ENCODE measurements around the gene KRT78.

KRT78 gene

DNA sequence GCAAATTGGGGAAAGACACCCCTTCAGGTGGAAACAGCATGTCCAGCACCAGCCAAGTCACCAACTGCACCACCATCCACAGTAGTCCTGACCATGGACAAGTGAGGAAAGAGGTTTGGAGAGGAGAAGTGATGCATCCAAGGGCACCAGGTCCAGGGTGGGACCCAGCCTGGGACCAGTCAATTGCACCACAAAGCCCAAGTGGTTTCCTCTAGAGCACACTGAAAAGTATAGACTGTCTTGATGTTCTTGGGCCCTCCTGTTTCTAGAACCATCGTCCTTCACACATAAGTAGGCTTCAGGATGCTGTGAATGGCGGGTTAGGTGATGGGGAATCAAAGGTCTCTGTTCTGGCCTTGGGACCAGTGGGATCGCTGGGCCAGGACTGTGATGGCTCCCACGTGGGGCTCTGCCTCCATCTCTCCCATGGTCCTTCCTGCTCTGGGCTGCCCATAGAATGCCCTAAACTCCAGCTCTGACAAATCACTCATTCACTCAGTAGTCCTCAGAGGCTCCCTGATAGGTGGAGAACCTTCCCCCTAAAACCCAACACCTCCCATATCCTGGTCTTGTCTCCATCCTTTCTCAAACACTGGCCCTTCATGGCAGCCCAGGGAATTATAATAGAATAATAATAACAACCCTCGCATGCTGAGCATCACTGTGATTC lies 23.9 kb downstream of the KRT78 start:
- DNase-seq (ENCODE audit: low read depth in 2 of 2), result no peak

GRCh38 chr12:52823761-52824450 lies 24.9 kb downstream of the KRT78 start:
- DNase-seq (ENCODE audit: low read depth in 2 of 2), result no peak

GRCh38 chr12:52822771-52823510 lies 25.9 kb downstream of the KRT78 start:
- DNase-seq (ENCODE audit: low read depth in 2 of 2), result no peak

- no peak for DNase-seq (ENCODE audit: low read depth in 2 of 2)
Observed at GRCh38 chr12:52821826-52822660, 26.8 kb downstream of the KRT78 start.

DNA sequence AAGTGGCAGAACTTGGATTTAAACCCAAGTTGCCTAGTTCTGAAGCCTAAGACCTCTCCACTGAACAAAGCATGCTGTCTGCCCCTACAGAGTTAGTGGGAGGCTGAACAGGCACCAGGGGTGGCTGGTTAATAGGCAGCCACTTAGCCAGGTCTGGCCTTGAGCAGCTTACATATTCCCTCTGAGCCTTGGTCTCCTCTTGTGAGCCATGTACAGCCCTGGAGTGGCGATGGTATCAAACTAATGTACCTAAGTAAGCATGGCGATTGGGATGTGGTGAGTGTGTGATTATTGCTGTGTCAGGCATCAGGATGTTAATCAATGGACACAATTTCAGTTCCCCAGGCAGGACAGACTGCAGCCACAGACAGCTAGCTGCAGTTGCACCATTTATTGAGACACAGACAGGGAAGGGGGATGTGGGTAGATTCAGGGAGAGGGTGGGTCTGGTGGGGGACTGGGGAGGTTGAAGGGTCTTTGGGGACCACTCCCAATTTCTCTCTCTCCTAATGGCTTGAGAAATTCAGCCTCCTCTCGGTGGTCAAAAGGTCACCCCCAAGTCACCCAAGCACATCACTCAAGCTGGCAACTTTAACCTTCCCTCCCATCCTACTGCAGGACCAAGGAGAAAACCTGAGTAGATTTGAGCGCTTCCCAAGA lies 27.6 kb downstream of the KRT78 start:
- no peak for DNase-seq (ENCODE audit: low read depth in 2 of 2)

DNA sequence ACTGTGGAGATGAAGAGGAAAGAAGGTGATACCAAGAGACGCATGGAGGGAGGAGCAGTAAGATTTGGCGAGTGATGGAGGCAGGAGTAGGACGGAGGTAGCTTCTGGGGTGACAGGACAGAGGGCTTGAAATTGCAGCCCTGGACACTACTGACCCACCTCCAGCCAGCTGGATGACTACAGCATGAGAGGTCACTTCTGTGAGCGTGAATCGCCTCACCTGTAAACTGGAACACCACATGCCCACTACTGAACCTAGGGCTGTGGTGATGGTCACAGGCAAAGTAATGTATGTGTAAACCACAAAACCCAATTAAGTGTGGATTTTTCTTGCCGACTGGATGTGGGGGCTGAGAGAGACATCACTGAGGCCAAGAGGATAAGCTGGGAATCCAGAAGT lies 28.3 kb downstream of the KRT78 start:
- no peak for DNase-seq (ENCODE audit: low read depth in 2 of 2)

- DNase-seq (ENCODE audit: low read depth in 2 of 2), result no peak
Observed at GRCh38 chr12:52819731-52820510, 28.9 kb downstream of the KRT78 start.

- DNase-seq (ENCODE audit: low read depth in 2 of 2), result no peak
Observed at GRCh38 chr12:52818887-52819420, 29.8 kb downstream of the KRT78 start.

GRCh38 chr12:52818388-52818787 lies 30.4 kb downstream of the KRT78 start:
- no peak for DNase-seq (ENCODE audit: low read depth in 2 of 2)

- DNase-seq (ENCODE audit: low read depth in 2 of 2), result no peak
Observed at GRCh38 chr12:52817699-52818238, 31.0 kb downstream of the KRT78 start.

- no peak for DNase-seq (ENCODE audit: low read depth in 2 of 2)
Observed at GRCh38 chr12:52817003-52817698, 31.6 kb downstream of the KRT78 start.

GRCh38 chr12:52815676-52816588 lies 32.9 kb downstream of the KRT78 start:
- no peak for DNase-seq (ENCODE audit: low read depth in 2 of 2)

DNA sequence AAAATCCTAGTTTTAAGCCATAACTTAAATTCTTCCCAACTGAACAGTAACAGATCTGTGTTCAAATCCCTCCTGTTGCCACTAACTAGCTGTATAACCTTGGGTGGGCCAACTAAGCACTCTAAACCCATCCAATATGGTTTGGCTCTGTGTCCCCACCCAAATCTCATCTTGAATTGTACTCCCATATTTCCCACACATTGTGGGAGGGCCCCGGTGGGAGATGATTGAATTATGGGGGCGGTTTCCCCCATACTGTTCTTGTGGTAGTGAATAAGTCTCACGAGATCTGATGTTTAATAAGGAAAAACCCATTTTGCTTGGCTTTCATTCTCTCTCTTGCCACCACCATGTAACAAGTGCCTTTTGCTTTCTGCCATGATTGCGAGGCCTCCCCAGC lies 33.6 kb downstream of the KRT78 start:
- no peak for DNase-seq (ENCODE audit: low read depth in 2 of 2)

DNA sequence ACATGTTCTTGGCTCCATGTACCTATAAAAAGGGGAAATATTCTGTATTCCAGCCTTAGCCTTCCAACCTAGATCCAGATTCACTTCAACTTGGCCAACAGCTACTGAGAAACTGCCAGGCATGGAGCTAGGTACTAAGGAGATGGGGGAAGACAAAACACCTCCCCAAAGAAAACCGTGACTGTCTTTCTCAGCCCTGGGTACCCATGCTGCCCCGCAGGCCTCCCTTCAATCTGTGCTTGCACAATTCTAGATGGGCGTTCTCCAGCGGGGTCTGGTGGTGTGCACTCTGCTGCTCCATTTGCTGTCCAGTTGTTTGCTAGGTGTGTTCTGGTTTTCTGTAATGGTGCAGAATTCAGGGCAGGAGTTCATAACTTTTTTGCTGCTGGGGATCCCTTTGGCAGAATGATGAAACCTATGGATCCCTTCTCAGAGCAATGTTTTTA lies 34.1 kb downstream of the KRT78 start:
- no peak for DNase-seq (ENCODE audit: low read depth in 2 of 2)

DNA sequence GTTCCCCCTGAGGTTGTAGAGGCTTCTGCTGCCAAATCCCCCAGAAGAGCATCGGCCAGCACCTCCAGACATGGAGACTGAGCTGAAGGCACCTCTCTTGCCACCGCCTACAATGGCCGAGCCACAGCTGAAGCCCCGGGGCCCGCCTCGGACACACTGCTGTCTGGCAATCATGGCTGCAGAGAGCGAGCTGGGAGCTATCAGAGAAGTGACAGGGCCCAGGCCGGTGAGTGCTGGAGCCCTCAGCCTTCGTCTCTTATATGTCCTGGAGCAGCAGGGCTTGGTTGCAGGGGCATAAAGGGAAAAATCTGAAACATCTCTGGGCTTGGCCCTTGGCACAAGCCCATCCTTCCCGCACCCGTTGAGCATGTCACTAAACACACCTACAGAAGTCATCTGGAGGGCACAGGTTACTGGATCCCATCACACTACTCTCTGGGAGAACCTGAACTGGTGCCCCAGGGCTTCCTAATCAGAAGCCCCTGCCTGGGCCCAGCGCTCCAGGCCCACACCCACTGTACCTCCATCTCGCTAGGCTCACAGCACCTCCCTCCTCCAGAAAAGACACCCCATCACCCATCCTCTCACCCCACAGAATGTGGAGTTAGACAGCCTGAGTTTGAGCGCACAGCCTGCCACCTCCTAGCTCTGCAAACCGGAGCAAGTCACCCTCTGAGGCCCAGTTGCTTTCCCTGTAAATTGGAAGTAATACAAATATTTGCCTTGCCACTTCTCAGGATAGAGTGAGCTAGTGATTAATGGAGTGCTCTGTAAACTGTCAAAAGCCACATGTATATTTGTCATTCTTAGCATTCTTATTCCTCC lies 34.7 kb downstream of the KRT78 start, which contains the start of gene KRT4:
Gene KRT4, minus strand, starts transcription at position 232 of the 825 bp plus-strand sequence. Its CDS starts 58 bp downstream, at position 174.
- DNase-seq (ENCODE audit: low read depth in 2 of 2), result peak; percentile 42 to 50

GRCh38 chr12:52813203-52813819 lies 35.5 kb downstream of the KRT78 start:
- DNase-seq (ENCODE audit: low read depth in 2 of 2), result no peak

- no peak for DNase-seq (ENCODE audit: low read depth in 2 of 2)
Observed at GRCh38 chr12:52812749-52813148, 36.0 kb downstream of the KRT78 start.

All from fibroblast of skin of left biceps (primary cell).